Fibroblast of the aortic adventitia (primary cell): ENCODE results near the gene ABHD4. TPM values are rescaled to one million over a fixed set of nuclear protein-coding genes. Genes with fewer than 3 reads are reported as not detected.

Source experiments
- DNase-seq: peaks from one replicate; pipeline ENCODE4 v3.0.0-alpha.2; 2010; ENCODE audit warnings: low read depth
- H3K4me3 ChIP-seq: 2 replicates; pipeline ENCODE4 v1.5.1; 2011; ENCODE audit warnings: low read depth, mild to moderate bottlenecking, control low read depth, low read length, moderate library complexity
- CTCF ChIP-seq: IDR thresholded peaks from 2 replicates; pipeline ENCODE4 v1.5.1; 2011; ENCODE audit warnings: mild to moderate bottlenecking, low read length, control low read depth, inconsistent platforms; ENCODE audit not compliant: insufficient read depth
- total RNA-seq: library from RNA; depleted of rRNA; stranded (reverse); fragments of >200 nt; gene quantifications from 2 replicates; pipeline ENCODE4 v1.2.3, GENCODE V29; 2012; ENCODE audit warnings: low replicate concordance

The ABHD4 gene
- total RNA-seq, 1 donor, result 24.3 TPM

DNA sequence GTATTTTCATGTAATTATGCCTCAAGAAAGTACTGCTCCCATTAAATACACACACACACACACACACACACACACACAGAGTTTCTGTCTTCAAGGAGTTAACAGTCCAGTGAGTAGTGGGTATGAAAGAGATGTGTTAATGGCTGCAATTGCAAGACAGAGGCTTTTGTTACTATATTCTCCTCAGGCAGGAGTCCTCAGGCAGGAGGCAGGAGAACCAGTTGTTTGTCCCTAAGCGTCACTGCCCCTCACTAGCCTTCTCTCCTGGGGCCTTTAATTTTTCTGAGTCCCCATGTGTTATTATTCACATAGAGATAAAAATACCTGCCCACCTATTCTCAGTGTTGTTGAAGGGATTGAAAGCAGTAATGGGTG lies 40.3 kb upstream of the ABHD4 start:
- H3K4me3 ChIP-seq, result no peak overlapping the region
- no peak for DNase-seq
- TF ChIP-seq CTCF, result no peak

- no peak for TF ChIP-seq CTCF
- no peak overlapping the region for H3K4me3 ChIP-seq
- DNase-seq, result no peak
Measured at GRCh38 chr14:22558221-22558913, 39.7 kb upstream of the ABHD4 start.

DNA sequence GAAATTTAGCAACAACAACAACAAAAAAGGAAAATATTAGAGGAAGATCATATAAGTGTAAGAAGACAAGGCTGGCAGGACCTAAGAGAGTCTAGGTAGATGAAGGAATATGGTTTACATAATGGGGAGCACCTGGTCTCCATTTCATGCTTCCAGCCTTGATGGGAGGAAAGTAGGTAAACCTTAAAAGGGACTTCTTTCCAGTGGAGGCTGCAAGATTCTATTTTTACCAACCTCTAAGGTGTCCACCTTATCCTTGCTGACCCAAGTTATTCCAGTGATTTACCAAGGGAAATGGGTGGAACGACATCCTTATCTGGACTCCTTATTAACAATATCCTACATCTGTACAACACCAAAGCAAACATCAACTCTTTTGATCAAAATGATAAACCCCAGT lies 39.1 kb upstream of the ABHD4 start:
- no peak for DNase-seq
- TF ChIP-seq CTCF, result no peak
- H3K4me3 ChIP-seq, result no peak overlapping the region

GRCh38 chr14:22560662-22561365 lies 37.3 kb upstream of the ABHD4 start:
- DNase-seq, result no peak
- H3K4me3 ChIP-seq, result no peak overlapping the region
- no peak for TF ChIP-seq CTCF

- no peak overlapping the region for H3K4me3 ChIP-seq
- no peak for TF ChIP-seq CTCF
- no peak for DNase-seq
Measured at GRCh38 chr14:22561366-22561660, 36.8 kb upstream of the ABHD4 start.

GRCh38 chr14:22561661-22562579 lies 36.2 kb upstream of the ABHD4 start:
- no peak for DNase-seq
- no peak for TF ChIP-seq CTCF
- no peak overlapping the region for H3K4me3 ChIP-seq
